NCI-H1436 treated with DMSO at 0.1 percent for 48 hours (cell line): ENCODE data around the gene METAP1.
A peak's percentile ranks its signal among the peaks of the same experiment; 100 is the strongest.
"Not testable (repeated sequence)": the region's sequence is repeated elsewhere in the genome, so short reads cannot be mapped to it uniquely, and the experiment has no call there.

Experiments used
- DNase-seq: peaks from one replicate; lab custom pipeline; 2025; lab: John Stamatoyannopoulos, UW

The METAP1 gene

DNA sequence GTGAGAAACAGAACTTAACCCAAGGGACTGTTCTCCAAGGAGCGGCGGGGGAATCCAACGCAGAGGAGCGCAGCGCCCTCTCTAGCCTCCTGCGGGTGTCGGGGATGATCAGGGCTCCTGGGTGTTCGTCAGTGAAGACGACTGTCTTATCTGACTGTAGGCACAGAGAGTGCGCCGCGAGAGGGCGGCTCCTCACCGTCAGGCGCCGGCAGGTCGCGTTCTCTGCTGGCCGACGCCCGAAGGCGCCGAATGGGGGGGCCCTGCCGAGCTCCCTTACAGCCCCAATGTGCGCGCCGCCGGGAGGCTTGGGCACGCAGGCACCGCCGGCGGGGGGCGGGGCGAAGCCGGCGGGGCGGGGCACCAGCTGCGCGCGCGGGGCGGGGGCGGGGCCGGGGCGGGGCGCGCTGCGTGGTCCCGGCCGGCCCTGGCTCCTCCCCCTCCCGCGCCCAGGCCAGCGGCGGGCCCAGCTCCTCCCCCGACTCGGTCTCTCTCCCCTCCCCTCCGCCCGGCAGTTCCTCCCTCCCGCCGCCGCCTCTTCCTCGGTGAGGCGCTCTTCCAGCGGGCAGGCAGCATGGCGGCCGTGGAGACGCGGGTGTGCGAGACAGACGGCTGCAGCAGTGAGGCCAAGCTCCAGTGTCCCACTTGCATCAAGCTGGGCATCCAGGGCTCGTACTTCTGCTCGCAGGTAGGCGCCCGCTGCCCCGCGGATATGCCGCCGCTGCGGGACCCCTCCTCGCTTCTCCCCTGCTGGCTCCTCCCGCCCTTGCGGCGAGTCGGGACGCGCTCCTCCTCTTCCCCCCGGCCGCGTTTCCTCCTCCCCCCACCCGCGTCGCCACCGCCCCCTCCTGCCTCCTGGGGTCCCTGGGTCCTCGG is at the start of gene METAP1:
METAP1 (plus strand) TSS at position 539 of the 873 bp plus-strand sequence; CDS start at position 572, 33 bp downstream.
- peak; percentile 83 for DNase-seq

GRCh38 chr4:98946359-98946758 is 49.2 kb upstream of the METAP1 start:
- DNase-seq = no peak

DNA sequence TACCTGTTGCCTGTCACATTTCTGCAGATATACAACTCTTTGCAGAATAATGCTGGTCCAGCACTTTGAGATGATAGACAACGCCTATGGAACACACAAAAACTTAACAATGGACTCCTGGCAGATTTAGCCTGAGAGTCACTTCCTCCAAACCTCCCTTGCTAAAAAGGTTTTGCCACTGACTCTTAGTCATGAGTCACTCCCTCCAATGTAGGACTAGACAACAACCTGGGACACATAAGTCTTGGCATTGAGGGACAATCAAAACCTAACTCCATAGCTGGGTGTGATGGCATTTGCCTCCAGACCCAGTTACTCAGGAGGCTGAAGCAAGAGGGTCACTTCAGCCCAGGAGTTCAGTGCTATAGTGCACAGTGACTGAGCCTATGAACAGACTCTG is 44.6 kb upstream of the METAP1 start:
- no peak for DNase-seq

GRCh38 chr4:98951710-98952109 is 43.8 kb upstream of the METAP1 start:
- no peak for DNase-seq

GRCh38 chr4:98955229-98955628 is 40.3 kb upstream of the METAP1 start:
- no peak for DNase-seq

- no peak for DNase-seq
These were observed 37.5 kb upstream of the METAP1 start for GRCh38 chr4:98958065-98958464.

GRCh38 chr4:98959411-98959810 is 36.1 kb upstream of the METAP1 start:
- DNase-seq = no peak

GRCh38 chr4:98961770-98962169 is 33.8 kb upstream of the METAP1 start:
- no peak for DNase-seq

GRCh38 chr4:98963538-98964433 is 31.7 kb upstream of the METAP1 start:
- no peak for DNase-seq

DNA sequence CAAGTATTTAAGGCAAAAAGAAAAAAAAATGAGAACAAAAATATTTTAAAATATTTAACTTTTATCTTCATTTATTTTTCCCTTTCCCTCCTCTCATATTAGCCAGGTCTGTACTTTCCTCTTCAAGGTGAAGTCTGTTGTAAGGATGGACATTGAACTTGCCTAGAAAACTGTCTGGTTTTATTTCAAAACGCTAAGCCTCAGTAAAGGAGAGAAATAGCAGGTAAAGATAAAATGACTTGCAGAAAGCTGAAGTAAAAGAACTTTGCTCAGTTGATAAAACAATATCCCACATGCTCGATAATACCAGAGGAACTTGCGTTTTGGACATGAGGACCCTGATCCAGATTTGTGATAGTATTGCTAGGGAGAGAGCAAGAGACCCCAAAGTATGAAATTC is 28.6 kb upstream of the METAP1 start:
- DNase-seq = no peak

- DNase-seq = no peak
These were observed 27.7 kb upstream of the METAP1 start for GRCh38 chr4:98967786-98968329.

GRCh38 chr4:98969878-98970785 is 25.4 kb upstream of the METAP1 start:
- no peak for DNase-seq

- DNase-seq = no peak
These were observed 18.8 kb upstream of the METAP1 start for GRCh38 chr4:98976716-98977115.

- DNase-seq = no peak
These were observed 18.0 kb upstream of the METAP1 start for GRCh38 chr4:98977557-98977956.

DNA sequence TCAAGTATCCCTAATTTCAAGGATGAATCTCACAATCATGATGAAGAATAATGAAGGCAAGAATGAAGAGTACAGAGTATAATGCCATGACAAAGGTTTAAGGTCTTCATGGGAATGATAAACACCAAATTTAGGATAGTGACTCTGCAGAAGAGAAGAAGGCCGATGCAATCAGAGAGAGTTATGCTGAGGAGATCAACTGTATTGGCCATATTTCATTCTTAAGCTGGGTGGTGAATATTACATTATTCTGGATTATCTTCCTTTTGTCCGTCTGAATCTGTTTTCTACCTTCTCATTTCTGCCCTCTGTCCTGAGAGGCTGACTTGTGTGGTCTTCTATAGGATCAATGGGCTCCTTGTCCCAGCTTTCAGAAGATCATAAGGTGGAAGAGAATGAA is 7.8 kb upstream of the METAP1 start:
- DNase-seq = no peak

DNA sequence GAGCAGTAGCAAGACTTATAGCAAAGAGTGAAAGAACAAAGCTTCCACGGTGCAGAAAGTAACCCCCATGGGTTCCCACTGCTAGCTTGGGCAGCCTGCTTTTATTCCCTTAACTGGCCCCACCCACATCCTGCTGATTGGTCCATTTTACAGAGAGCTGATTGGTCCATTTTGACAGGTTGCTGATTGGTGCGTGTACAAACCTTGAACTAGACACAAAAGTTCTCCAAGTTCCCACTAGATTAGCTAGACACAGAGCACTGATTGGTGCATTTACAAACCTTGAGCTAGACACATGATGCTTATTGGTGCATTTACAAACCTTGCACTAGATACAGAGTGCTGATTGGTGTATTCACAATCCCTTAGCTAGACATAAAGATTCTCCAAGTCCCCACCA is 2.7 kb upstream of the METAP1 start:
- not testable (repeated sequence) for DNase-seq

- no peak for DNase-seq
These were observed 2.0 kb upstream of the METAP1 start for GRCh38 chr4:98993419-98994071.

- DNase-seq = no peak
These were observed 893 bp upstream of the METAP1 start for GRCh38 chr4:98994474-98995182.

DNA sequence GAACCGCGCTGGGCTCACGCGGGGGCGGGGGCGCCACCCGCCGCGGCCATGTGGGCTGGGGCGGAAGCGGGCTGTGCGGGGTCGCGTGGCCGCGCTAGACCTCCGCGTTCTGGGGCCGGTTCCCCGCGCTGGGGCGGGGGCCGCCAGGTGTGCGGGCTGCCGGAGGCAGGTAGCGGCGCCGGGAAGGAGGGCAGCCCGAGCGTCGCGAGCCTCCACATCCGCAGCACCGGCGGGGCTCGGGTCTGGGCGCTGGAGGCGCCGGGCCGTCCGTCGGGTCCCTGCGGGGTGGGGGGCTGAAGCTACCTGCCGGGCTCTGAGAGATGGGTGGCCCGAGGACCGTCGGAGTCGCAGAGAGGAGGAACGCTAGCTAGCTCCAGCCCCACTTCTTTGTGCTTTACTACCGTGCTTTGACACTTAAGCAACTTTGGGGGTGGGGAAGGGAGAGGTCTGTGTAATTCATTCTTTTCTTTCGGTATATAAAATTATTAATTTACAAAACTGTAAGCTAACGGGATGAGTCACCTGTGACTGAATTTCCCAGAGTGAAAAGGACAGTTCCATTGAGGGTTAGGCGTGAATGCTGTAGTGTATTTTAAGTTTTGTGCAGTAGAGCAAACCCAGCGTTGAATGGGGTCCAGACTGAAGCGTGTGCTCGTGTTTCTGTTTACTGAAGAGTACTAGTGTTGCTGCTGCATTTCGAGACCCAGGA is 689 bp downstream of the METAP1 start:
- DNase-seq = no peak

GRCh38 chr4:98996765-98997068 is 1.2 kb downstream of the METAP1 start:
- no peak for DNase-seq
